ENCODE data around the gene HAPSTR1.

- no peak for TF ChIP-seq KDM1A (IDR thresholded peaks at IDR 0.05; ENCODE audit: low read depth)
- no peak for TF ChIP-seq HMGXB4 (CRISPR knock-in tag; IDR thresholded peaks at IDR 0.05; ENCODE audit: borderline replicate concordance)
- TF ChIP-seq POLR2A (IDR thresholded peaks at IDR 0.05; ENCODE audit: low read length), result no peak
- no peak for TF ChIP-seq CTCF (IDR thresholded peaks at IDR 0.05)
- no peak for TF ChIP-seq RAD21 (conservative IDR thresholded peaks at IDR 0.05 in 1 of 2, IDR thresholded peaks at IDR 0.05 in 1 of 2)
- no peak for TF ChIP-seq EP300 (IDR thresholded peaks at IDR 0.05)
- TF ChIP-seq POLR2AphosphoS2 (conservative IDR thresholded peaks at IDR 0.05; ENCODE audit: low read length), result no peak
- no peak for TF ChIP-seq MAZ (IDR thresholded peaks at IDR 0.05; ENCODE audit: borderline replicate concordance, low read depth, low read length)
- no peak for TF ChIP-seq CEBPB (IDR thresholded peaks at IDR 0.05)
- no peak for TF ChIP-seq BHLHE40 (IDR thresholded peaks at IDR 0.05; ENCODE audit: low read depth, low read length)
- TF ChIP-seq REST (IDR thresholded peaks at IDR 0.05), result no peak
- no peak for TF ChIP-seq RFX5 (IDR thresholded peaks at IDR 0.05)
These were observed 16.0 kb upstream of the HAPSTR1 start for GRCh38 chr16:9075299-9076071.

Measured in A549 (cell line).